GM23338 (cell line): ENCODE measurements around the gene KCNN2. TPM values are rescaled to one million over a fixed set of nuclear protein-coding genes. Genes with fewer than 3 reads are reported as not detected.

Experiments used
- ATAC-seq: fragments of 200-7000 bp; cut with Tn5 transposase; 3 replicates; pipeline ENCODE4 v1.9.1; 2020
- DNase-seq: peaks from one replicate; pipeline ENCODE4 v3.0.0-alpha.2; 2015; ENCODE audit warnings: low spot score
- H2AFZ ChIP-seq: fragments of 200-600 bp; sonication (generic); 2 replicates; pipeline ENCODE4 v1.8.0; 2016; ENCODE audit warnings: antibody characterized with exemption, mild to moderate bottlenecking, moderate library complexity
- H3F3A ChIP-seq: fragments of 200-600 bp; sonication (generic); replicated peaks from 2 replicates; pipeline ENCODE4 v1.8.0; 2017; ENCODE audit warnings: antibody characterized with exemption, mixed run types, low read depth
- H3K27ac ChIP-seq: fragments of 200-600 bp; sonication (generic); 2 replicates; pipeline ENCODE4 v1.6.1; 2016; ENCODE audit warnings: low read depth
- H3K27me3 ChIP-seq: fragments of 200-600 bp; sonication (generic); 2 replicates; pipeline ENCODE4 v1.8.0; 2016; ENCODE audit warnings: mild to moderate bottlenecking, mixed run types, moderate library complexity; ENCODE audit not compliant: insufficient read depth
- H3K36me3 ChIP-seq: fragments of 200-600 bp; sonication (generic); 2 replicates; pipeline ENCODE4 v1.8.0; 2016; ENCODE audit warnings: mild to moderate bottlenecking; ENCODE audit not compliant: insufficient read depth
- H3K4me1 ChIP-seq: fragments of 200-600 bp; sonication (generic); 2 replicates; pipeline ENCODE4 v1.8.0; 2016; ENCODE audit warnings: mild to moderate bottlenecking, moderate library complexity; ENCODE audit not compliant: insufficient read depth
- H3K4me2 ChIP-seq: fragments of 200-600 bp; sonication (generic); 2 replicates; pipeline ENCODE4 v1.7.1; 2017; ENCODE audit warnings: mixed run types
- H3K4me3 ChIP-seq: fragments of 200-600 bp; sonication (generic); 2 replicates; pipeline ENCODE4 v1.6.1; 2016; ENCODE audit warnings: mixed run types
- H3K79me2 ChIP-seq: fragments of 200-600 bp; sonication (generic); replicated peaks from 2 replicates; pipeline ENCODE4 v1.8.0; 2017; ENCODE audit warnings: mild to moderate bottlenecking; ENCODE audit not compliant: insufficient read depth
- H3K9me2 ChIP-seq: fragments of 200-600 bp; sonication (generic); 2 replicates; pipeline ENCODE4 v1.8.0; 2017; ENCODE audit not compliant: insufficient read depth
- H4K20me1 ChIP-seq: fragments of 200-600 bp; sonication (generic); replicated peaks from 2 replicates; pipeline ENCODE4 v1.8.0; 2017; ENCODE audit warnings: mild to moderate bottlenecking; ENCODE audit not compliant: insufficient read depth
- H3K27ac Mint-ChIP-seq: 2 replicates; pipeline ENCODE4 v1.8.0; 2020; ENCODE audit warnings: inconsistent platforms, mild to moderate bottlenecking, moderate library complexity, mixed read lengths
- H3K27me3 Mint-ChIP-seq: 3 replicates; pipeline ENCODE4 v1.8.0; 2022; ENCODE audit warnings: low read depth, mild to moderate bottlenecking, moderate library complexity, mixed read lengths, inconsistent platforms; ENCODE audit not compliant: insufficient read depth, poor library complexity
- H3K36me3 Mint-ChIP-seq: 3 replicates; pipeline ENCODE4 v1.8.0; 2021; ENCODE audit warnings: low read depth, mild to moderate bottlenecking, inconsistent platforms, moderate library complexity, mixed read lengths
- H3K4me1 Mint-ChIP-seq: 3 replicates; pipeline ENCODE4 v1.8.0; 2020; ENCODE audit warnings: mild to moderate bottlenecking, inconsistent platforms, mixed read lengths
- H3K4me3 Mint-ChIP-seq: 3 replicates; pipeline ENCODE4 v1.8.0; 2021; ENCODE audit warnings: moderate library complexity, mild to moderate bottlenecking, inconsistent platforms, mixed read lengths
- H3K9me3 Mint-ChIP-seq: 3 replicates; pipeline ENCODE4 v1.8.0; 2020; ENCODE audit warnings: moderate library complexity, mild to moderate bottlenecking, inconsistent platforms, mixed read lengths
- EZH2phosphoT487 ChIP-seq: fragments of 200-600 bp; sonication (generic); IDR thresholded peaks from one replicate; pipeline ENCODE4 v1.8.1; 2018; ENCODE audit warnings: antibody characterized with exemption; ENCODE audit not compliant: unreplicated experiment
- JUNB ChIP-seq: IDR thresholded peaks from one replicate; pipeline ENCODE4 v1.6.1; 2016; ENCODE audit warnings: antibody characterized with exemption; ENCODE audit not compliant: unreplicated experiment
- NANOG ChIP-seq: IDR thresholded peaks from 2 replicates; pipeline ENCODE4 v1.6.1; 2016; ENCODE audit warnings: antibody characterized with exemption, borderline replicate concordance
- POLR2AphosphoS5 ChIP-seq: IDR thresholded peaks from 2 replicates; pipeline ENCODE4 v1.6.1; 2016; ENCODE audit warnings: antibody characterized with exemption, low read depth
- STAT1 ChIP-seq: IDR thresholded peaks from one replicate; pipeline ENCODE4 v1.6.1; 2016; ENCODE audit warnings: antibody characterized with exemption; ENCODE audit not compliant: unreplicated experiment
- ZNF331 ChIP-seq: fragments of 250-450 bp; sonication (Bioruptor Pico); IDR thresholded peaks from 2 replicates; pipeline ENCODE4 v1.5.0; 2020; ENCODE audit warnings: low read depth, mild to moderate bottlenecking, moderate library complexity
- polyA plus RNA-seq: library from polyadenylated mRNA; unstranded; fragments of >200 nt; fragmentation: Nextera tagmentation; extraction: Ambion mirVana; gene quantifications from 2 replicates; pipeline ENCODE4 v1.2.1, GENCODE V29; 2016
- total RNA-seq: library from RNA; depleted of rRNA; stranded (reverse); fragments of >200 nt; shearing (Covaris generic); gene quantifications from 2 replicates; pipeline ENCODE4 v1.2.3, GENCODE V29; 2014
- TF ChIP-seq, protein P1 (sequence below): IDR thresholded peaks from 2 replicates; pipeline ENCODE4 v1.6.1; 2016; ENCODE audit warnings: antibody characterized with exemption
- TF ChIP-seq, protein P2 (sequence below): IDR thresholded peaks from one replicate; pipeline ENCODE4 v1.6.1; 2018; ENCODE audit warnings: antibody characterized with exemption; ENCODE audit not compliant: unreplicated experiment
- TF ChIP-seq, protein P3 (sequence below), 2 experiments: fragments of 200-600 bp in 1 of 2; sonication (generic) in 1 of 2; conservative IDR thresholded peaks; 2 replicates each; pipeline versions ENCODE4 v1.5.1 to v1.6.1; 2016 to 2017; ENCODE audit warnings: antibody characterized with exemption in 2 of 2, low read depth in 2 of 2, mild to moderate bottlenecking in 2 of 2, moderate library complexity in 1 of 2
- TF ChIP-seq, protein P4 (sequence below): fragments of 250-450 bp; sonication (Bioruptor Pico); IDR thresholded peaks from 2 replicates; pipeline ENCODE4 v1.5.0; 2020; ENCODE audit warnings: mild to moderate bottlenecking, moderate library complexity

The KCNN2 gene
- total and polyA plus RNA-seq, 2 experiments from 2014 or later, result 14.7 to 15.9 TPM

DNA sequence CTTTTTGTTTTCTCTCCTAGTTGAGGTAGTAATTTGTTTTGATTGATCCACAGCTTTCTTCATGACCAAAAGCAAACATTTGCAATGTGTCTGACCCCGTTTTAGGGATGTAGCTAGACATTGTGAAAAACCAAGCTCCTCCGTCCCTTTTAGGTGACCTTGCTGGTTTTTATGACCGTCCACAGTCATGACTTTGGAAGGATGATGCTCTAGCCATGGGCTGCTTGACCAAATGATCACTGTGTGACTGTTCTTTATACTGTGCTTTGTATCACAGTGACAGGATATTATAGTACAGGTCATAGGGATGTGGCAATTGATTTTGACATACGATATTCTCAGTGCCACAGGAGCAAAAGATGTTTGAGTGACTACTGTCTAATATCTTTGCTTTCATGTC is 54.4 kb downstream of the KCNN2 start (continued):
- TF ChIP-seq, protein P1, sequence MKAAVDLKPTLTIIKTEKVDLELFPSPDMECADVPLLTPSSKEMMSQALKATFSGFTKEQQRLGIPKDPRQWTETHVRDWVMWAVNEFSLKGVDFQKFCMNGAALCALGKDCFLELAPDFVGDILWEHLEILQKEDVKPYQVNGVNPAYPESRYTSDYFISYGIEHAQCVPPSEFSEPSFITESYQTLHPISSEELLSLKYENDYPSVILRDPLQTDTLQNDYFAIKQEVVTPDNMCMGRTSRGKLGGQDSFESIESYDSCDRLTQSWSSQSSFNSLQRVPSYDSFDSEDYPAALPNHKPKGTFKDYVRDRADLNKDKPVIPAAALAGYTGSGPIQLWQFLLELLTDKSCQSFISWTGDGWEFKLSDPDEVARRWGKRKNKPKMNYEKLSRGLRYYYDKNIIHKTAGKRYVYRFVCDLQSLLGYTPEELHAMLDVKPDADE, result no peak
- TF ChIP-seq JUNB, result no peak
- TF ChIP-seq, protein P2, sequence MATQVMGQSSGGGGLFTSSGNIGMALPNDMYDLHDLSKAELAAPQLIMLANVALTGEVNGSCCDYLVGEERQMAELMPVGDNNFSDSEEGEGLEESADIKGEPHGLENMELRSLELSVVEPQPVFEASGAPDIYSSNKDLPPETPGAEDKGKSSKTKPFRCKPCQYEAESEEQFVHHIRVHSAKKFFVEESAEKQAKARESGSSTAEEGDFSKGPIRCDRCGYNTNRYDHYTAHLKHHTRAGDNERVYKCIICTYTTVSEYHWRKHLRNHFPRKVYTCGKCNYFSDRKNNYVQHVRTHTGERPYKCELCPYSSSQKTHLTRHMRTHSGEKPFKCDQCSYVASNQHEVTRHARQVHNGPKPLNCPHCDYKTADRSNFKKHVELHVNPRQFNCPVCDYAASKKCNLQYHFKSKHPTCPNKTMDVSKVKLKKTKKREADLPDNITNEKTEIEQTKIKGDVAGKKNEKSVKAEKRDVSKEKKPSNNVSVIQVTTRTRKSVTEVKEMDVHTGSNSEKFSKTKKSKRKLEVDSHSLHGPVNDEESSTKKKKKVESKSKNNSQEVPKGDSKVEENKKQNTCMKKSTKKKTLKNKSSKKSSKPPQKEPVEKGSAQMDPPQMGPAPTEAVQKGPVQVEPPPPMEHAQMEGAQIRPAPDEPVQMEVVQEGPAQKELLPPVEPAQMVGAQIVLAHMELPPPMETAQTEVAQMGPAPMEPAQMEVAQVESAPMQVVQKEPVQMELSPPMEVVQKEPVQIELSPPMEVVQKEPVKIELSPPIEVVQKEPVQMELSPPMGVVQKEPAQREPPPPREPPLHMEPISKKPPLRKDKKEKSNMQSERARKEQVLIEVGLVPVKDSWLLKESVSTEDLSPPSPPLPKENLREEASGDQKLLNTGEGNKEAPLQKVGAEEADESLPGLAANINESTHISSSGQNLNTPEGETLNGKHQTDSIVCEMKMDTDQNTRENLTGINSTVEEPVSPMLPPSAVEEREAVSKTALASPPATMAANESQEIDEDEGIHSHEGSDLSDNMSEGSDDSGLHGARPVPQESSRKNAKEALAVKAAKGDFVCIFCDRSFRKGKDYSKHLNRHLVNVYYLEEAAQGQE, result no peak
- TF ChIP-seq, protein P3, sequence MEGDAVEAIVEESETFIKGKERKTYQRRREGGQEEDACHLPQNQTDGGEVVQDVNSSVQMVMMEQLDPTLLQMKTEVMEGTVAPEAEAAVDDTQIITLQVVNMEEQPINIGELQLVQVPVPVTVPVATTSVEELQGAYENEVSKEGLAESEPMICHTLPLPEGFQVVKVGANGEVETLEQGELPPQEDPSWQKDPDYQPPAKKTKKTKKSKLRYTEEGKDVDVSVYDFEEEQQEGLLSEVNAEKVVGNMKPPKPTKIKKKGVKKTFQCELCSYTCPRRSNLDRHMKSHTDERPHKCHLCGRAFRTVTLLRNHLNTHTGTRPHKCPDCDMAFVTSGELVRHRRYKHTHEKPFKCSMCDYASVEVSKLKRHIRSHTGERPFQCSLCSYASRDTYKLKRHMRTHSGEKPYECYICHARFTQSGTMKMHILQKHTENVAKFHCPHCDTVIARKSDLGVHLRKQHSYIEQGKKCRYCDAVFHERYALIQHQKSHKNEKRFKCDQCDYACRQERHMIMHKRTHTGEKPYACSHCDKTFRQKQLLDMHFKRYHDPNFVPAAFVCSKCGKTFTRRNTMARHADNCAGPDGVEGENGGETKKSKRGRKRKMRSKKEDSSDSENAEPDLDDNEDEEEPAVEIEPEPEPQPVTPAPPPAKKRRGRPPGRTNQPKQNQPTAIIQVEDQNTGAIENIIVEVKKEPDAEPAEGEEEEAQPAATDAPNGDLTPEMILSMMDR (conservative IDR thresholded peaks at IDR 0.05; ENCODE audit: low read depth in 2 of 2), result no peak
- no peak for TF ChIP-seq ZNF331
- no peak for TF ChIP-seq NANOG
- TF ChIP-seq EZH2phosphoT487, result no peak

DNA sequence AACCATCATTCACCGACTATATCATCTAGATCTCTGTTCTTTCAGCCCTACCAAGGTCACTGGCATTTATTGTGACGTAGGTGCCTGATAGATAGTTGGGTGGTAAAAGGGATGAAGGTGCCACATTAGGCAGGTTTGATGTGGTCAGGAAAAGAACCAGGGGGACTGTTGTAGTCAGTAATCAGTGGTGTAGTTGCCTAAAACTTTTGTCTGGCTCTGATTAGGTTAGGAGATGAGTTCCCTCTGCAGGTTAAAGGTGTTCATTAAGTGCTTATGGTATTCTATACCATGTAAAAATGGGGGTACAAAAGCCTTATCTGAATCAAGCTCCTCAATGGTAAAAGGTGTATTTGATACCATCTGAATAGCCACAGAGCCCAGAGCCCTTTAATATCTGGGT is 55.6 kb downstream of the KCNN2 start:
- peaks cover 28% of the 10 kb centered on the region; the same call in 2 of the 3 replicates for H3K4me1 Mint-ChIP-seq
- ATAC-seq, result no peak

More for the DNA sequence above, 55.6 kb downstream of the KCNN2 start:
- Histone ChIP-seq H2AFZ (no peak overlapping the region), H3F3A (no peaks in the 10 kb centered on the region), H3K4me3 (no peak overlapping the region), H3K79me2 (peaks cover 100% of the 10 kb centered on the region), H3K27ac (no peak overlapping the region), H3K27me3 (no peaks in the 10 kb centered on the region), H3K4me1 (peaks cover 6% of the 10 kb centered on the region; the same call in 1 of the 2 replicates), H3K9me2 (no peaks in the 10 kb centered on the region), H3K36me3 (no peaks in the 10 kb centered on the region), H3K4me2 (no peak overlapping the region), H4K20me1 (no peaks in the 10 kb centered on the region; the same call in 1 of the 2 replicates)
- no peak for TF ChIP-seq POLR2AphosphoS5
- TF ChIP-seq, protein P4, sequence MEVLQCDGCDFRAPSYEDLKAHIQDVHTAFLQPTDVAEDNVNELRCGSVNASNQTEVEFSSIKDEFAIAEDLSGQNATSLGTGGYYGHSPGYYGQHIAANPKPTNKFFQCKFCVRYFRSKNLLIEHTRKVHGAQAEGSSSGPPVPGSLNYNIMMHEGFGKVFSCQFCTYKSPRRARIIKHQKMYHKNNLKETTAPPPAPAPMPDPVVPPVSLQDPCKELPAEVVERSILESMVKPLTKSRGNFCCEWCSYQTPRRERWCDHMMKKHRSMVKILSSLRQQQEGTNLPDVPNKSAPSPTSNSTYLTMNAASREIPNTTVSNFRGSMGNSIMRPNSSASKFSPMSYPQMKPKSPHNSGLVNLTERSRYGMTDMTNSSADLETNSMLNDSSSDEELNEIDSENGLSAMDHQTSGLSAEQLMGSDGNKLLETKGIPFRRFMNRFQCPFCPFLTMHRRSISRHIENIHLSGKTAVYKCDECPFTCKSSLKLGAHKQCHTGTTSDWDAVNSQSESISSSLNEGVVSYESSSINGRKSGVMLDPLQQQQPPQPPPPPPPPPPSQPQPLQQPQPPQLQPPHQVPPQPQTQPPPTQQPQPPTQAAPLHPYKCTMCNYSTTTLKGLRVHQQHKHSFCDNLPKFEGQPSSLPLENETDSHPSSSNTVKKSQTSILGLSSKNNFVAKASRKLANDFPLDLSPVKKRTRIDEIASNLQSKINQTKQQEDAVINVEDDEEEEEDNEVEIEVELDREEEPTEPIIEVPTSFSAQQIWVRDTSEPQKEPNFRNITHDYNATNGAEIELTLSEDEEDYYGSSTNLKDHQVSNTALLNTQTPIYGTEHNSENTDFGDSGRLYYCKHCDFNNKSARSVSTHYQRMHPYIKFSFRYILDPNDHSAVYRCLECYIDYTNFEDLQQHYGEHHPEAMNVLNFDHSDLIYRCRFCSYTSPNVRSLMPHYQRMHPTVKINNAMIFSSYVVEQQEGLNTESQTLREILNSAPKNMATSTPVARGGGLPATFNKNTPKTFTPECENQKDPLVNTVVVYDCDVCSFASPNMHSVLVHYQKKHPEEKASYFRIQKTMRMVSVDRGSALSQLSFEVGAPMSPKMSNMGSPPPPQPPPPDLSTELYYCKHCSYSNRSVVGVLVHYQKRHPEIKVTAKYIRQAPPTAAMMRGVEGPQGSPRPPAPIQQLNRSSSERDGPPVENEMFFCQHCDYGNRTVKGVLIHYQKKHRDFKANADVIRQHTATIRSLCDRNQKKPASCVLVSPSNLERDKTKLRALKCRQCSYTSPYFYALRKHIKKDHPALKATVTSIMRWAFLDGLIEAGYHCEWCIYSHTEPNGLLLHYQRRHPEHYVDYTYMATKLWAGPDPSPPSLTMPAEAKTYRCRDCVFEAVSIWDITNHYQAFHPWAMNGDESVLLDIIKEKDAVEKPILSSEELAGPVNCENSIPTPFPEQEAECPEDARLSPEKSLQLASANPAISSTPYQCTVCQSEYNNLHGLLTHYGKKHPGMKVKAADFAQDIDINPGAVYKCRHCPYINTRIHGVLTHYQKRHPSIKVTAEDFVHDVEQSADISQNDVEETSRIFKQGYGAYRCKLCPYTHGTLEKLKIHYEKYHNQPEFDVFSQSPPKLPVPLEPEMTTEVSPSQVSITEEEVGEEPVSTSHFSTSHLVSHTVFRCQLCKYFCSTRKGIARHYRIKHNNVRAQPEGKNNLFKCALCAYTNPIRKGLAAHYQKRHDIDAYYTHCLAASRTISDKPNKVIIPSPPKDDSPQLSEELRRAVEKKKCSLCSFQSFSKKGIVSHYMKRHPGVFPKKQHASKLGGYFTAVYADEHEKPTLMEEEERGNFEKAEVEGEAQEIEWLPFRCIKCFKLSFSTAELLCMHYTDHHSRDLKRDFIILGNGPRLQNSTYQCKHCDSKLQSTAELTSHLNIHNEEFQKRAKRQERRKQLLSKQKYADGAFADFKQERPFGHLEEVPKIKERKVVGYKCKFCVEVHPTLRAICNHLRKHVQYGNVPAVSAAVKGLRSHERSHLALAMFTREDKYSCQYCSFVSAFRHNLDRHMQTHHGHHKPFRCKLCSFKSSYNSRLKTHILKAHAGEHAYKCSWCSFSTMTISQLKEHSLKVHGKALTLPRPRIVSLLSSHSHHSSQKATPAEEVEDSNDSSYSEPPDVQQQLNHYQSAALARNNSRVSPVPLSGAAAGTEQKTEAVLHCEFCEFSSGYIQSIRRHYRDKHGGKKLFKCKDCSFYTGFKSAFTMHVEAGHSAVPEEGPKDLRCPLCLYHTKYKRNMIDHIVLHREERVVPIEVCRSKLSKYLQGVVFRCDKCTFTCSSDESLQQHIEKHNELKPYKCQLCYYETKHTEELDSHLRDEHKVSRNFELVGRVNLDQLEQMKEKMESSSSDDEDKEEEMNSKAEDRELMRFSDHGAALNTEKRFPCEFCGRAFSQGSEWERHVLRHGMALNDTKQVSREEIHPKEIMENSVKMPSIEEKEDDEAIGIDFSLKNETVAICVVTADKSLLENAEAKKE, result no peak
- TF ChIP-seq STAT1, result no peak
- Mint-ChIP-seq H3K27ac (no peak overlapping the region), H3K4me3 (no peak overlapping the region), H3K9me3 (no peaks in the 10 kb centered on the region), H3K27me3 (no peaks in the 10 kb centered on the region), H3K36me3 (no peaks in the 10 kb centered on the region)
- no peak for DNase-seq
